Heart right ventricle (tissue), 16 donors: ENCODE results near the gene FNDC11. TPM values are rescaled to one million over a fixed set of nuclear protein-coding genes. Genes with fewer than 3 reads are reported as not detected.

Source experiments
- ATAC-seq, 8 donors: fragments of 200-7000 bp; cut with Tn5 transposase; one replicate each; pipeline ENCODE4 v1.9.1; 2020; ENCODE audit warnings: mild to moderate bottlenecking in 8 of 8, moderate library complexity in 8 of 8, moderate number of reproducible peaks in 1 of 8
- DNase-seq, 2 donors: peaks; one replicate each; pipeline ENCODE4 v3.0.0-alpha.2; 2020
- H3K27ac ChIP-seq, 10 donors: fragments of 200-600 bp; sonication (generic) in 2 of 10; one replicate each; pipeline versions ENCODE4 v1.5.0 to v1.8.0; 2020 to 2022; ENCODE audit warnings: mild to moderate bottlenecking in 3 of 10
- H3K27me3 ChIP-seq, 7 donors: fragments of 200-600 bp; one replicate each; pipeline ENCODE4 v1.8.0; 2021 to 2022; ENCODE audit warnings: mild to moderate bottlenecking in 2 of 7
- H3K36me3 ChIP-seq, 9 donors: fragments of 200-600 bp; sonication (generic) in 1 of 9; one replicate each; pipeline versions ENCODE4 v1.5.0 to v1.8.0; 2020 to 2022; ENCODE audit warnings: mild to moderate bottlenecking in 2 of 9
- H3K4me1 ChIP-seq, 9 donors: fragments of 200-600 bp; sonication (generic) in 1 of 9; one replicate each; pipeline versions ENCODE4 v1.5.0 to v1.8.0; 2020 to 2022; ENCODE audit warnings: mild to moderate bottlenecking in 4 of 9
- H3K4me3 ChIP-seq, 10 donors: fragments of 200-600 bp; sonication (generic) in 2 of 10; one replicate each; pipeline versions ENCODE4 v1.5.0 to v1.8.0; 2020 to 2022; ENCODE audit warnings: mild to moderate bottlenecking in 7 of 10, moderate library complexity in 2 of 10
- H3K9me3 ChIP-seq, 11 donors: fragments of 200-600 bp in 10 of 11; sonication (generic) in 2 of 11; one replicate each; pipeline versions ENCODE4 v1.5.0 to v1.8.0; 2013 to 2022; ENCODE audit warnings: mild to moderate bottlenecking in 2 of 11, control low read depth in 1 of 11, moderate library complexity in 1 of 11
- CTCF ChIP-seq, 9 donors: fragments of 200-600 bp; sonication (generic) in 2 of 9; IDR thresholded peaks; one replicate each; pipeline versions ENCODE4 v1.5.0 to v1.8.0; 2021 to 2022; ENCODE audit warnings: antibody characterized with exemption in 9 of 9, mild to moderate bottlenecking in 5 of 9, moderate library complexity in 1 of 9
- WGBS, 2 donors: extraction: QIAGEN DNeasy Blood & Tissue Kit; methylation state at CpG; one replicate each; pipeline ENCODE4 v1.1.7; 2013; ENCODE audit warnings: inconsistent platforms in 1 of 2; 5-methylcytosine and 5-hydroxymethylcytosine counted together
- intact Hi-C, 10 donors: fragments of 100-400 bp; cut with DNase I; formaldehyde crosslinking; loops; one replicate each; pipeline versions ENCODE4 v1.11.1 to v1.14.2; 2022
- polyA plus RNA-seq, 2 donors: library from polyadenylated mRNA; stranded (reverse); fragments of 200-250 nt; gene quantifications; one replicate each; pipeline ENCODE4 v1.2.3, GENCODE V29; 2013
- total RNA-seq, 10 donors: library from RNA; stranded (reverse); fragmentation: NEBNext Ultra II Directional in 3 of 10; extraction: Animal tissue kit (Norgen Biotek cat#: 25700) in 3 of 10; gene quantifications; one replicate each; pipeline versions ENCODE4 v1.2.1 to v1.2.4, GENCODE V29; 2021 to 2023
- donor health status: Arrhythmogenic right ventricular cardiomyopathy.
- donor health status: ischemic (EF 13 %, LVEDD 7.1; RV severe dilation, severe dysfunction).
- donor health status: healthy with polysubstance abuse.
- donor health status: DM: no; HTN: yes; CAD: no.
- donor health status: DM: no; HTN: no; CAD: no.
- donor health status: ischemic (EF 25% LVEDD 6.9; RV normal size, moderate dysfunction).
- donor health status: ischemic (EF 25% LVEDD 5.7; RV mildly dilated, moderate dysfunction).
- donor health status: healthy.
- donor health status: DM: yes; HTN: yes; CAD: no.
- donor health status: Ischemic cardiomyopathy.
- donor health status: ischemic (EF 35%, LVEDD 5.7; RV mildly dilated, moderate dysfunction).
- donor health status: nonischemic (EF 11% LVEDD 7.7; RV severe dilation, severe dysfunction).
- donor health status: DM: yes; HTN: yes; CAD: no.
- donor health status: PGD.
- donor health status: ischemic (EF 29% LVEDD 5.4; RV normal size, mild dysfunction).
- donor health status: nonischemic (EF 23%, LVEDD 6.1; RV moderate dilation, normal function).

Gene FNDC11
- total and polyA plus RNA-seq, 12 donors = 0.09 to 0.29 (median 0.18) TPM; not detected in 6

- Histone ChIP-seq H3K36me3 (peaks cover 0 to 23% (median 4%) of the 10 kb centered on the region in 9 donors), H3K4me3 (no peak overlapping the region), H3K9me3 (peaks cover 0 to 7% (median 0%) of the 10 kb centered on the region in 11 donors), H3K27ac (no peak overlapping the region), H3K4me1 (peaks cover 14 to 23% (median 17%) of the 10 kb centered on the region in 9 donors), H3K27me3 (no peaks in the 10 kb centered on the region)
- DNase-seq (no peak), ATAC-seq (no peak)
- TF ChIP-seq CTCF (IDR thresholded peaks at IDR 0.05) = no peak
- intact Hi-C loops = loop anchor here in 3 of 10 donors (5.0 to 10.0 kb wide), 2 partner anchors 81 to 101 kb away; partner anchors contain the start of gene GMEB2 (in 1 of the 3)
- WGBS, 2 donors = 26 to 38% methylated on average over 2 of the region's 2 CpGs
These were observed 28.0 kb upstream of the FNDC11 start for GRCh38 chr20:63525971-63526370.

GRCh38 chr20:63527184-63527583 lies 26.8 kb upstream of the FNDC11 start:
- TF ChIP-seq CTCF (IDR thresholded peaks at IDR 0.05) = no peak
- no peak for ATAC-seq
- Histone ChIP-seq H3K27ac (no peak overlapping the region), H3K4me1 (peaks cover 4 to 12% (median 9%) of the 10 kb centered on the region in 9 donors), H3K9me3 (peaks cover 0 to 7% (median 0%) of the 10 kb centered on the region in 11 donors), H3K36me3 (peaks cover 0 to 17% (median 4%) of the 10 kb centered on the region in 9 donors), H3K4me3 (no peak overlapping the region), H3K27me3 (no peaks in the 10 kb centered on the region)
- 89 to 92% methylated on average over 9 of the region's 9 CpGs for WGBS, 2 donors
- intact Hi-C loops = loop anchor here in 3 of 10 donors (5.0 to 10.0 kb wide), 2 partner anchors 82 to 100 kb away; partner anchors contain the start of gene GMEB2 (in 1 of the 3)
- DNase-seq = no peak

- no peak for TF ChIP-seq CTCF (IDR thresholded peaks at IDR 0.05)
- H3K36me3 ChIP-seq = no peaks in the 10 kb centered on the region
- no peak overlapping the region for H3K27ac ChIP-seq
- ATAC-seq (peak in 5 of 8 donors; percentile 7 to 20 (median 14)), DNase-seq (no peak)
- H3K4me1 ChIP-seq = no peaks in the 10 kb centered on the region
- no peaks in the 10 kb centered on the region for H3K9me3 ChIP-seq
- intact Hi-C loops = loop anchor here in 3 of 10 donors (5.0 to 10.0 kb wide), 2 partner anchors 85 to 98 kb away; partner anchors contain the start of gene GMEB2 (in 1 of the 3)
- 81 to 83% methylated on average over 27 of the region's 27 CpGs for WGBS, 2 donors
- peaks cover 0 to 12% (median 8%) of the 10 kb centered on the region in 7 donors for H3K27me3 ChIP-seq
- no peak overlapping the region for H3K4me3 ChIP-seq
These were observed 24.6 kb upstream of the FNDC11 start for GRCh38 chr20:63529180-63529860.

GRCh38 chr20:63529861-63530787 lies 23.8 kb upstream of the FNDC11 start:
- DNase-seq (no peak), ATAC-seq (peak in 1 of 8 donors; percentile 18)
- intact Hi-C loops = loop anchor here in 5 of 10 donors (5.0 to 10.0 kb wide), 3 partner anchors 85 to 335 kb away; partner anchors contain the start of genes ABHD16B (in 3 of the 5), TPD52L2 (in 3 of the 5) and GMEB2 (in 1 of the 5)
- Histone ChIP-seq H3K9me3 (no peaks in the 10 kb centered on the region), H3K4me1 (peaks cover 0 to 7% (median 0%) of the 10 kb centered on the region in 9 donors), H3K4me3 (no peak overlapping the region), H3K27me3 (peaks cover 0 to 20% (median 16%) of the 10 kb centered on the region in 7 donors), H3K27ac (no peak overlapping the region), H3K36me3 (no peaks in the 10 kb centered on the region)
- no peak for TF ChIP-seq CTCF (IDR thresholded peaks at IDR 0.05)
- WGBS, 2 donors = 70 to 75% methylated on average over 35 to 39 of the region's 39 CpGs
